Lung (tissue), 12 donors: Measurements from ENCODE around the gene DCAF8L2. TPM values are rescaled to one million over a fixed set of nuclear protein-coding genes. Genes with fewer than 3 reads are reported as not detected.
"Not testable (repeated sequence)": the region's sequence is repeated elsewhere in the genome, so short reads cannot be mapped to it uniquely, and the experiment has no call there.

Experiments used
- ATAC-seq: fragments of 200-7000 bp; cut with Tn5 transposase; one replicate; pipeline ENCODE4 v1.9.1; 2020; ENCODE audit warnings: moderate number of reproducible peaks; ENCODE audit not compliant: insufficient read depth, low FRiP score
- DNase-seq, 3 donors: peaks; one replicate each; pipeline ENCODE4 v3.0.0-alpha.2; 2013 to 2017
- H3K27ac ChIP-seq, 2 donors: one replicate each; pipeline ENCODE4 v1.5.1; 2013; ENCODE audit warnings: mild to moderate bottlenecking in 2 of 2, moderate library complexity in 2 of 2, control low read depth in 1 of 2, inconsistent platforms in 1 of 2, low read depth in 1 of 2, low read length in 1 of 2
- H3K27me3 ChIP-seq, 3 donors: one replicate each; pipeline ENCODE4 v1.5.1; 2013; ENCODE audit warnings: low read length in 2 of 3; ENCODE audit not compliant: control insufficient read depth in 3 of 3, insufficient read depth in 3 of 3
- H3K36me3 ChIP-seq, 4 donors: one replicate each; pipeline ENCODE4 v1.5.1; 2013; ENCODE audit warnings: low read length in 4 of 4, mild to moderate bottlenecking in 1 of 4, moderate library complexity in 1 of 4; ENCODE audit not compliant: control insufficient read depth in 4 of 4, insufficient read depth in 4 of 4
- H3K4me1 ChIP-seq, 5 donors: one replicate each; pipeline ENCODE4 v1.5.1; 2013; ENCODE audit warnings: low read length in 5 of 5, mild to moderate bottlenecking in 2 of 5, moderate library complexity in 1 of 5; ENCODE audit not compliant: control insufficient read depth in 5 of 5, insufficient read depth in 5 of 5
- H3K4me3 ChIP-seq: one replicate; pipeline ENCODE4 v1.5.1; 2013; ENCODE audit warnings: mild to moderate bottlenecking, control low read depth, moderate library complexity
- H3K9ac ChIP-seq, 2 donors: one replicate each; pipeline ENCODE4 v1.5.1; 2013; ENCODE audit warnings: low read length in 2 of 2, control low read depth in 1 of 2; ENCODE audit not compliant: insufficient read depth in 1 of 2
- H3K9me3 ChIP-seq, 4 donors: one replicate each; pipeline ENCODE4 v1.5.1; 2013; ENCODE audit warnings: low read length in 3 of 4, mild to moderate bottlenecking in 1 of 4, moderate library complexity in 1 of 4; ENCODE audit not compliant: control insufficient read depth in 4 of 4, insufficient read depth in 3 of 4
- CTCF ChIP-seq: IDR thresholded peaks from 2 replicates; pipeline ENCODE4 v1.5.1; 2012; ENCODE audit warnings: mild to moderate bottlenecking; ENCODE audit errors: control extremely low read depth, extremely low read depth
- WGBS, 2 donors: extraction: QIAGEN DNeasy Blood & Tissue Kit; methylation state at CpG; one replicate each; pipeline ENCODE4 v1.1.7; 2013; 5-methylcytosine and 5-hydroxymethylcytosine counted together
- polyA plus RNA-seq, 2 donors: library from polyadenylated mRNA; stranded (reverse); fragments of 200-250 nt; gene quantifications; one replicate each; pipeline ENCODE4 v1.2.1, GENCODE V29; 2013
- total RNA-seq, 2 donors: library from RNA; depleted of rRNA in 1 of 2; stranded (reverse); fragments of >200 nt in 1 of 2; gene quantifications; one replicate each; pipeline ENCODE4 v1.2.1, GENCODE V29; 2014 to 2021
- donor health status: control.
- donor health status: control.
- donor health status: Bipolar disorder and iron deficiency.
- donor health status: healthy.
- donor health status: DM: yes; HTN: yes; CAD: no.

The DCAF8L2 gene
- total and polyA plus RNA-seq, 4 donors, result not detected

- Histone ChIP-seq H3K36me3 (no peaks in the 10 kb centered on the region), H3K4me1 (no peaks in the 10 kb centered on the region), H3K27ac (no peak overlapping the region), H3K27me3 (no peaks in the 10 kb centered on the region), H3K9ac (no peak overlapping the region), H3K9me3 (no peaks in the 10 kb centered on the region), H3K4me3 (no peak overlapping the region)
- WGBS, 2 donors, result 88 to 91% methylated on average over 10 of the region's 10 CpGs
- DNase-seq, result no peak
- no peak for TF ChIP-seq CTCF
- no peak for ATAC-seq
Measured at GRCh38 chrX:27746516-27746915, 156.4 kb downstream of the DCAF8L2 start.

- H3K36me3 ChIP-seq, H3K27me3 ChIP-seq, H3K4me1 ChIP-seq, H3K27ac ChIP-seq, H3K9me3 ChIP-seq, ATAC-seq, H3K9ac ChIP-seq, DNase-seq, H3K4me3 ChIP-seq: not testable (repeated sequence)
- WGBS, 2 donors, result 64 to 74% methylated on average over 2 of the region's 2 CpGs
Measured at GRCh38 chrX:27750298-27750697, 160.2 kb downstream of the DCAF8L2 start.

- H3K9me3 ChIP-seq, result peaks cover 0 to 3% (median 0%) of the 10 kb centered on the region in 4 donors
- H3K4me3 ChIP-seq, result no peak overlapping the region
- H3K4me1 ChIP-seq, result no peaks in the 10 kb centered on the region
- H3K27ac ChIP-seq, result no peak overlapping the region
- 45% methylated on average over 2 of the region's 2 CpGs for WGBS, 2 donors
- TF ChIP-seq CTCF, result no peak
- H3K27me3 ChIP-seq, result no peaks in the 10 kb centered on the region
- ATAC-seq (no peak), DNase-seq (peak in 1 of 3 donors; percentile 3)
- no peaks in the 10 kb centered on the region for H3K36me3 ChIP-seq
- no peak overlapping the region for H3K9ac ChIP-seq
Measured at GRCh38 chrX:27751976-27752375, 161.8 kb downstream of the DCAF8L2 start.

GRCh38 chrX:27765718-27766117 lies 175.6 kb downstream of the DCAF8L2 start:
- Histone ChIP-seq H3K27me3 (no peaks in the 10 kb centered on the region), H3K36me3 (no peaks in the 10 kb centered on the region), H3K9me3 (peaks cover 0 to 2% (median 0%) of the 10 kb centered on the region in 4 donors), H3K4me1 (no peaks in the 10 kb centered on the region), H3K27ac (no peak overlapping the region), H3K9ac (no peak overlapping the region), H3K4me3 (no peak overlapping the region)
- ATAC-seq (no peak), DNase-seq (no peak)
- TF ChIP-seq CTCF, result no peak
- WGBS, 2 donors, result 76 to 90% methylated on average over 9 to 12 of the region's 12 CpGs
